HCT116 (cell line): Measurements from ENCODE around the gene MAPK8IP3. TPM values are rescaled to one million over a fixed set of nuclear protein-coding genes. Genes with fewer than 3 reads are reported as not detected.

Experiments used
- ATAC-seq: fragments of 200-7000 bp; cut with Tn5 transposase; 2 replicates; pipeline ENCODE4 v1.9.1; 2020; ENCODE audit warnings: mild to moderate bottlenecking, moderate library complexity
- BruUV-seq: library from RNA; stranded (reverse); fragments of 400-500 nt; replicated peaks from 2 replicates; lab custom pipeline; 2021; lab: Mats Ljungman, UMichigan
- CTCF ChIA-PET: fragments of 300-600 bp; sonication (Branson Sonifier 250); formaldehyde crosslinking; loops from one replicate; lab custom pipeline; 2021; ENCODE audit warnings: antibody characterized with exemption; lab: Charles Lee
- POLR2A ChIA-PET: fragments of 300-600, 350-600 bp; sonication (Branson Sonifier 250); formaldehyde crosslinking; loops from one replicate; lab custom pipeline; 2021; ENCODE audit warnings: antibody characterized with exemption; lab: Charles Lee
- RAD21 ChIA-PET, 2 experiments: fragments of 300-600 bp; sonication (Branson Sonifier 250); formaldehyde crosslinking; loops; one replicate each; lab custom pipeline; 2023; ENCODE audit warnings: low total read pairs in 2 of 2; ENCODE audit not compliant: uncharacterized antibody in 2 of 2, unreplicated experiment in 2 of 2, low non-redundant PET in 1 of 2; lab: Charles Lee
- DNase-seq: peaks from one replicate; pipeline ENCODE4 v3.0.0-alpha.2; 2010; ENCODE audit warnings: low read depth, low spot score
- H2AFZ ChIP-seq: fragments of 200-600 bp; shearing (Covaris generic), sonication (generic); 2 replicates; pipeline ENCODE4 v1.6.1; 2017; ENCODE audit warnings: low read depth, mixed run types, mixed read lengths, antibody characterized with exemption, low read length; ENCODE audit not compliant: poor library complexity, severe bottlenecking
- H3K27ac ChIP-seq: 2 replicates; pipeline ENCODE4 v1.5.1; 2012; ENCODE audit warnings: low read depth, low read length
- H3K27me3 ChIP-seq: fragments of 200-600 bp; sonication (generic); 2 replicates; pipeline ENCODE4 v1.6.1; 2016; ENCODE audit warnings: mixed run types, low read length, mixed read lengths; ENCODE audit not compliant: insufficient read depth
- H3K36me3 ChIP-seq, 2 experiments: fragments of 200-500 bp in 1 of 2; fragments of 200-600 bp in 1 of 2; sonication (Bioruptor generic) in 1 of 2; sonication (generic) in 1 of 2; 2 replicates each; pipeline versions ENCODE4 v1.5.1 to v1.6.1; 2014 to 2016; ENCODE audit warnings: low read length in 2 of 2, inconsistent platforms in 1 of 2, mixed read lengths in 1 of 2, mixed run types in 1 of 2; ENCODE audit not compliant: insufficient read depth in 2 of 2, control insufficient read depth in 1 of 2
- H3K4me1 ChIP-seq, 2 experiments: fragments of 200-600 bp in 1 of 2; sonication (generic) in 1 of 2; 2 replicates each; pipeline versions ENCODE4 v1.5.1 to v1.6.1; 2012 to 2017; ENCODE audit warnings: low read length in 2 of 2, inconsistent platforms in 1 of 2, mild to moderate bottlenecking in 1 of 2, mixed read lengths in 1 of 2, mixed run types in 1 of 2, moderate library complexity in 1 of 2; ENCODE audit not compliant: insufficient read depth in 2 of 2, control insufficient read depth in 1 of 2
- H3K4me2 ChIP-seq: fragments of 200-600 bp; sonication (generic); 2 replicates; pipeline ENCODE4 v1.6.1; 2017; ENCODE audit warnings: mixed run types, low read length, mixed read lengths
- H3K4me3 ChIP-seq, 2 experiments: fragments of 200-600 bp in 1 of 2; sonication (generic) in 1 of 2; replicated peaks in 1 of 2; 2 replicates each; pipeline ENCODE4 v1.5.1; 2011 to 2016; ENCODE audit warnings: low read length in 2 of 2, control low read depth in 1 of 2, low read depth in 1 of 2, mild to moderate bottlenecking in 1 of 2, mixed read lengths in 1 of 2, mixed run types in 1 of 2
- H3K79me2 ChIP-seq: fragments of 200-600 bp; sonication (generic); 2 replicates; pipeline ENCODE4 v1.6.1; 2017; ENCODE audit warnings: mild to moderate bottlenecking, mixed run types, low read length, moderate library complexity, mixed read lengths; ENCODE audit not compliant: insufficient read depth
- H3K9ac ChIP-seq: fragments of 200-600 bp; sonication (generic); 2 replicates; pipeline ENCODE4 v1.6.1; 2016; ENCODE audit warnings: low read length, mixed read lengths
- H3K9me2 ChIP-seq: fragments of 200-600 bp; sonication (generic), shearing (Covaris generic); 2 replicates; pipeline ENCODE4 v1.6.1; 2017; ENCODE audit warnings: mixed run types, mild to moderate bottlenecking, moderate library complexity; ENCODE audit not compliant: insufficient read depth
- H3K9me3 ChIP-seq, 2 experiments: fragments of 200-500 bp in 1 of 2; fragments of 200-600 bp in 1 of 2; sonication (Bioruptor generic) in 1 of 2; sonication (generic) in 1 of 2; 2 replicates each; pipeline ENCODE4 v1.6.1; 2014 to 2017; ENCODE audit warnings: low read length in 2 of 2, mixed read lengths in 2 of 2, inconsistent platforms in 1 of 2, low read depth in 1 of 2, mild to moderate bottlenecking in 1 of 2, mixed run types in 1 of 2, moderate library complexity in 1 of 2; ENCODE audit not compliant: control insufficient read depth in 1 of 2, insufficient read depth in 1 of 2
- H4K20me1 ChIP-seq: fragments of 200-600 bp; sonication (generic), shearing (Covaris generic); 2 replicates; pipeline ENCODE4 v1.6.1; 2017; ENCODE audit warnings: mixed run types, mild to moderate bottlenecking, moderate library complexity; ENCODE audit not compliant: insufficient read depth
- CBX3 ChIP-seq: IDR thresholded peaks from 2 replicates; pipeline ENCODE4 v1.6.1; 2012; ENCODE audit warnings: low read depth
- EZH2 ChIP-seq: fragments of 200-600 bp; sonication (generic); IDR thresholded peaks from 2 replicates; pipeline ENCODE4 v1.6.1; 2017; ENCODE audit warnings: antibody characterized with exemption, mixed run types
- EZH2phosphoT487 ChIP-seq: fragments of 200-600 bp; IDR thresholded peaks from 2 replicates; pipeline ENCODE4 v1.6.1; 2018; ENCODE audit warnings: antibody characterized with exemption, borderline replicate concordance
- FOSL1 ChIP-seq: IDR thresholded peaks from 2 replicates; pipeline ENCODE4 v1.6.1; 2012; ENCODE audit warnings: low read depth
- POLR2A ChIP-seq: IDR thresholded peaks from 2 replicates; pipeline ENCODE4 v1.7.0; 2011; ENCODE audit warnings: borderline replicate concordance; ENCODE audit not compliant: insufficient read depth, insufficient read length; ENCODE audit errors: extremely low read depth
- POLR2AphosphoS5 ChIP-seq: IDR thresholded peaks from 2 replicates; pipeline ENCODE4 v1.6.1; 2011; ENCODE audit warnings: mild to moderate bottlenecking, low read depth, low read length, moderate library complexity
- RAD21 ChIP-seq: IDR thresholded peaks from 2 replicates; pipeline ENCODE4 v1.6.1; 2012; ENCODE audit warnings: low read depth, mild to moderate bottlenecking
- SIN3A ChIP-seq: IDR thresholded peaks from 2 replicates; pipeline ENCODE4 v1.6.1; 2012; ENCODE audit warnings: low read depth
- SP1 ChIP-seq: IDR thresholded peaks from 2 replicates; pipeline ENCODE4 v1.6.1; 2012; ENCODE audit warnings: low read depth
- YY1 ChIP-seq: IDR thresholded peaks from 2 replicates; pipeline ENCODE4 v1.6.1; 2011; ENCODE audit warnings: low read length, low read depth, moderate library complexity, mild to moderate bottlenecking; ENCODE audit not compliant: insufficient replicate concordance; ENCODE audit errors: extremely low read depth
- ZFX ChIP-seq: fragments of 450-650 bp; IDR thresholded peaks from 2 replicates; pipeline ENCODE4 v1.6.1; 2017
- intact Hi-C: fragments of 100-400 bp; cut with micrococcal nuclease; formaldehyde crosslinking; loops from 2 replicates; pipeline ENCODE4 v1.10.0; 2022
- total RNA-seq: library from RNA; stranded (reverse); gene quantifications from one replicate; pipeline ENCODE4 v1.2.1, GENCODE V29; 2021; ENCODE audit not compliant: unreplicated experiment
- TF ChIP-seq, protein P1 (sequence below): IDR thresholded peaks from 2 replicates; pipeline ENCODE4 v1.6.1; 2012
- TF ChIP-seq, protein P2 (sequence below): IDR thresholded peaks from 2 replicates; pipeline ENCODE4 v1.6.1; 2012
- TF ChIP-seq, protein P3 (sequence below): IDR thresholded peaks from 2 replicates; pipeline ENCODE4 v1.6.1; 2011; ENCODE audit warnings: mild to moderate bottlenecking, low read length, moderate library complexity; ENCODE audit not compliant: insufficient replicate concordance; ENCODE audit errors: extremely low read depth
- TF ChIP-seq, protein P4 (sequence below): IDR thresholded peaks from 2 replicates; pipeline ENCODE4 v1.6.1; 2012; ENCODE audit warnings: low read depth
- TF ChIP-seq, protein P5 (sequence below), 3 experiments: fragments of 200-600 bp in 1 of 3; sonication (generic) in 1 of 3; IDR thresholded peaks in 2 of 3; conservative IDR thresholded peaks in 1 of 3; 2 replicates each; pipeline ENCODE4 v1.5.1; 2012 to 2017; ENCODE audit warnings: low read depth in 2 of 3, low read length in 2 of 3, antibody characterized with exemption in 1 of 3, borderline replicate concordance in 1 of 3, control low read depth in 1 of 3, mild to moderate bottlenecking in 1 of 3, mixed read lengths in 1 of 3, mixed run types in 1 of 3, moderate library complexity in 1 of 3; ENCODE audit not compliant: insufficient read depth in 1 of 3

Gene MAPK8IP3
- total RNA-seq, 1 experiment from 2014 or later: 75.3 TPM

DNA sequence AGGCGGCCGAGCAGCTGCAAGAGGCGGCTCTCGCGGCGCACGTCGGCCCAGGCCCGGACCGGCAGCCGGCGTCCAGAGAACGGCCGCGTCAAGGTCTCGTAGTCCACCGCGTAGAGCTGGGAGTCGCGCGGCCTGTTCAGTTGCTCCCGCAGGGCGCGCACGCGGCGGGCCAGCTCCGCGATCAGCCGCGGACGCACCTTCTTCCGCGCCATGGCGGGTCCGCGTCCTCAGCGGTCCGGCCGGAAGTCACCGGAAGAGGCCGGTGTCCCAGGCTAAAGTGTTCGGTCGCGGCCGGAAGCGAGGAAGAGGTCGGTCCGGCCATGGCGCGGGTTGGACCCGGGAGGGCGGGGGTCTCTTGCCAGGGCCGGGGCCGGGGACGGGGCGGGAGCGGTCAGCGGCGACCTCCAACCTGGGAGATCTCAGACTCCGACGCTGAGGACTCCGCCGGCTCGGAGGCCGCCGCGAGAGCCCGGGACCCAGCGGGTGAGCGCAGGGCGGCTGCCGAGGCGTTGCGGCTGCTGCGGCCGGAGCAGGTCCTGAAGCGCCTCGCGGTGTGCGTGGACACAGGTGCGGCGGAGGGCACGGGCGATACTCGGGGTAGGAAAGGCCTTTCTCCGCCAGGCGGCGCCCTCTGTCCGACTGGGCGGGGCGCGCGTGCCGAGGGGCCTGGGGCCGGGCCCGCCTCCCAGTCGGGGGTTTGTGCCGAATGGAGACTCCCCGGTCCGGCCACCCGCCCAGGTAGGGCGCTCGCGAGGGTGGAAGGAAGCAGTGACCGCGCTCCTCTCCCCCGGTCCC lies 67.1 kb downstream of the MAPK8IP3 start, which contains the start of gene MRPS34:
TSS of gene MRPS34 (minus strand) at position 227 of the 795 bp plus-strand sequence. CDS start at position 212, 15 bp downstream.
- peak within 1 kb of the TSS; percentile 95 for H3K27ac ChIP-seq
- H3K79me2 ChIP-seq: peaks cover 52% of the 10 kb centered on the region
- H3K9me2 ChIP-seq: no peaks in the 10 kb centered on the region
- peaks cover 14 to 29% of the 10 kb centered on the region in 2 experiments for H3K4me1 ChIP-seq
- H3K9ac ChIP-seq: peak within 1 kb of the TSS; percentile 93
- H3K36me3 ChIP-seq: peaks cover 0 to 8% of the 10 kb centered on the region in 2 experiments; a peak in 3 of 4 replicates
- H3K9me3 ChIP-seq: no peaks in the 10 kb centered on the region
- ChIA-PET RAD21 (no interaction called here), POLR2A (interaction anchor here (3.5 kb wide), 1 partner anchor 9 kb away, joined by 23 read pairs; the partner anchor contains the start of genes NUBP2 and SPSB3), CTCF (interaction anchor here (0.7 to 1.9 kb wide), 5 partner anchors 9 to 95 kb away, joined by 3 to 13 read pairs (median 5); partner anchors contain the start of genes FAHD1, HAGH, JPT2 and MAPK8IP3)
- no peaks in the 10 kb centered on the region for H3K27me3 ChIP-seq
- peaks cover 5% of the 10 kb centered on the region; the same call in 1 of the 2 replicates for H4K20me1 ChIP-seq
- intact Hi-C loops: loop anchor here (1.0 kb wide), 1 partner anchor 9 kb away; the partner anchor contains the start of genes NUBP2 and SPSB3
- peak; percentile 80 for DNase-seq
- TF ChIP-seq, protein P1, sequence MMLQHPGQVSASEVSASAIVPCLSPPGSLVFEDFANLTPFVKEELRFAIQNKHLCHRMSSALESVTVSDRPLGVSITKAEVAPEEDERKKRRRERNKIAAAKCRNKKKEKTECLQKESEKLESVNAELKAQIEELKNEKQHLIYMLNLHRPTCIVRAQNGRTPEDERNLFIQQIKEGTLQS: no peak
- no peak for TF ChIP-seq SIN3A
- no peak for TF ChIP-seq EZH2
- TF ChIP-seq SP1: no peak
- no peak for TF ChIP-seq FOSL1
- TF ChIP-seq RAD21: no peak
- peak; percentile 92 for TF ChIP-seq YY1
- TF ChIP-seq, protein P2, sequence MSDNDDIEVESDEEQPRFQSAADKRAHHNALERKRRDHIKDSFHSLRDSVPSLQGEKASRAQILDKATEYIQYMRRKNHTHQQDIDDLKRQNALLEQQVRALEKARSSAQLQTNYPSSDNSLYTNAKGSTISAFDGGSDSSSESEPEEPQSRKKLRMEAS: no peak
- TF ChIP-seq CBX3: no peak
- peak; percentile 80 for TF ChIP-seq POLR2AphosphoS5
- TF ChIP-seq, protein P3, sequence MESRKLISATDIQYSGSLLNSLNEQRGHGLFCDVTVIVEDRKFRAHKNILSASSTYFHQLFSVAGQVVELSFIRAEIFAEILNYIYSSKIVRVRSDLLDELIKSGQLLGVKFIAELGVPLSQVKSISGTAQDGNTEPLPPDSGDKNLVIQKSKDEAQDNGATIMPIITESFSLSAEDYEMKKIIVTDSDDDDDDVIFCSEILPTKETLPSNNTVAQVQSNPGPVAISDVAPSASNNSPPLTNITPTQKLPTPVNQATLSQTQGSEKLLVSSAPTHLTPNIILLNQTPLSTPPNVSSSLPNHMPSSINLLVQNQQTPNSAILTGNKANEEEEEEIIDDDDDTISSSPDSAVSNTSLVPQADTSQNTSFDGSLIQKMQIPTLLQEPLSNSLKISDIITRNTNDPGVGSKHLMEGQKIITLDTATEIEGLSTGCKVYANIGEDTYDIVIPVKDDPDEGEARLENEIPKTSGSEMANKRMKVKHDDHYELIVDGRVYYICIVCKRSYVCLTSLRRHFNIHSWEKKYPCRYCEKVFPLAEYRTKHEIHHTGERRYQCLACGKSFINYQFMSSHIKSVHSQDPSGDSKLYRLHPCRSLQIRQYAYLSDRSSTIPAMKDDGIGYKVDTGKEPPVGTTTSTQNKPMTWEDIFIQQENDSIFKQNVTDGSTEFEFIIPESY: peak; percentile 8
- no peak for TF ChIP-seq EZH2phosphoT487
- TF ChIP-seq, protein P4, sequence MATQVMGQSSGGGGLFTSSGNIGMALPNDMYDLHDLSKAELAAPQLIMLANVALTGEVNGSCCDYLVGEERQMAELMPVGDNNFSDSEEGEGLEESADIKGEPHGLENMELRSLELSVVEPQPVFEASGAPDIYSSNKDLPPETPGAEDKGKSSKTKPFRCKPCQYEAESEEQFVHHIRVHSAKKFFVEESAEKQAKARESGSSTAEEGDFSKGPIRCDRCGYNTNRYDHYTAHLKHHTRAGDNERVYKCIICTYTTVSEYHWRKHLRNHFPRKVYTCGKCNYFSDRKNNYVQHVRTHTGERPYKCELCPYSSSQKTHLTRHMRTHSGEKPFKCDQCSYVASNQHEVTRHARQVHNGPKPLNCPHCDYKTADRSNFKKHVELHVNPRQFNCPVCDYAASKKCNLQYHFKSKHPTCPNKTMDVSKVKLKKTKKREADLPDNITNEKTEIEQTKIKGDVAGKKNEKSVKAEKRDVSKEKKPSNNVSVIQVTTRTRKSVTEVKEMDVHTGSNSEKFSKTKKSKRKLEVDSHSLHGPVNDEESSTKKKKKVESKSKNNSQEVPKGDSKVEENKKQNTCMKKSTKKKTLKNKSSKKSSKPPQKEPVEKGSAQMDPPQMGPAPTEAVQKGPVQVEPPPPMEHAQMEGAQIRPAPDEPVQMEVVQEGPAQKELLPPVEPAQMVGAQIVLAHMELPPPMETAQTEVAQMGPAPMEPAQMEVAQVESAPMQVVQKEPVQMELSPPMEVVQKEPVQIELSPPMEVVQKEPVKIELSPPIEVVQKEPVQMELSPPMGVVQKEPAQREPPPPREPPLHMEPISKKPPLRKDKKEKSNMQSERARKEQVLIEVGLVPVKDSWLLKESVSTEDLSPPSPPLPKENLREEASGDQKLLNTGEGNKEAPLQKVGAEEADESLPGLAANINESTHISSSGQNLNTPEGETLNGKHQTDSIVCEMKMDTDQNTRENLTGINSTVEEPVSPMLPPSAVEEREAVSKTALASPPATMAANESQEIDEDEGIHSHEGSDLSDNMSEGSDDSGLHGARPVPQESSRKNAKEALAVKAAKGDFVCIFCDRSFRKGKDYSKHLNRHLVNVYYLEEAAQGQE: no peak
- TF ChIP-seq POLR2A: peak; percentile 63
- peak; percentile 89 for TF ChIP-seq ZFX
- TF ChIP-seq, protein P5, sequence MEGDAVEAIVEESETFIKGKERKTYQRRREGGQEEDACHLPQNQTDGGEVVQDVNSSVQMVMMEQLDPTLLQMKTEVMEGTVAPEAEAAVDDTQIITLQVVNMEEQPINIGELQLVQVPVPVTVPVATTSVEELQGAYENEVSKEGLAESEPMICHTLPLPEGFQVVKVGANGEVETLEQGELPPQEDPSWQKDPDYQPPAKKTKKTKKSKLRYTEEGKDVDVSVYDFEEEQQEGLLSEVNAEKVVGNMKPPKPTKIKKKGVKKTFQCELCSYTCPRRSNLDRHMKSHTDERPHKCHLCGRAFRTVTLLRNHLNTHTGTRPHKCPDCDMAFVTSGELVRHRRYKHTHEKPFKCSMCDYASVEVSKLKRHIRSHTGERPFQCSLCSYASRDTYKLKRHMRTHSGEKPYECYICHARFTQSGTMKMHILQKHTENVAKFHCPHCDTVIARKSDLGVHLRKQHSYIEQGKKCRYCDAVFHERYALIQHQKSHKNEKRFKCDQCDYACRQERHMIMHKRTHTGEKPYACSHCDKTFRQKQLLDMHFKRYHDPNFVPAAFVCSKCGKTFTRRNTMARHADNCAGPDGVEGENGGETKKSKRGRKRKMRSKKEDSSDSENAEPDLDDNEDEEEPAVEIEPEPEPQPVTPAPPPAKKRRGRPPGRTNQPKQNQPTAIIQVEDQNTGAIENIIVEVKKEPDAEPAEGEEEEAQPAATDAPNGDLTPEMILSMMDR (IDR thresholded peaks at IDR 0.05 in 2 of 3, conservative IDR thresholded peaks at IDR 0.05 in 1 of 3; ENCODE audit: borderline replicate concordance in 1 of 3, insufficient read depth in 1 of 3, low read depth in 2 of 3, low read length in 2 of 3): peak in 2 of 3 experiments; percentile 68 to 77; a peak in 4 of 6 replicates
- BruUV-seq: no TSS peak
- H3K4me2 ChIP-seq: peak within 1 kb of the TSS; percentile 100
- peak within 1 kb of the TSS; percentile 88 to 97 for H3K4me3 ChIP-seq
- ATAC-seq: peak; percentile 56
- no peak within 1 kb of the TSS for H2AFZ ChIP-seq
